Measurements from ENCODE around the gene ERRFI1. TPM values are rescaled to one million over a fixed set of nuclear protein-coding genes. Genes with fewer than 3 reads are reported as not detected.
"Not testable (repeated sequence)": the region's sequence is repeated elsewhere in the genome, so short reads cannot be mapped to it uniquely, and the experiment has no call there.

Gene ERRFI1, protein sequence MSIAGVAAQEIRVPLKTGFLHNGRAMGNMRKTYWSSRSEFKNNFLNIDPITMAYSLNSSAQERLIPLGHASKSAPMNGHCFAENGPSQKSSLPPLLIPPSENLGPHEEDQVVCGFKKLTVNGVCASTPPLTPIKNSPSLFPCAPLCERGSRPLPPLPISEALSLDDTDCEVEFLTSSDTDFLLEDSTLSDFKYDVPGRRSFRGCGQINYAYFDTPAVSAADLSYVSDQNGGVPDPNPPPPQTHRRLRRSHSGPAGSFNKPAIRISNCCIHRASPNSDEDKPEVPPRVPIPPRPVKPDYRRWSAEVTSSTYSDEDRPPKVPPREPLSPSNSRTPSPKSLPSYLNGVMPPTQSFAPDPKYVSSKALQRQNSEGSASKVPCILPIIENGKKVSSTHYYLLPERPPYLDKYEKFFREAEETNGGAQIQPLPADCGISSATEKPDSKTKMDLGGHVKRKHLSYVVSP
- total RNA-seq = 62.3 TPM

DNA sequence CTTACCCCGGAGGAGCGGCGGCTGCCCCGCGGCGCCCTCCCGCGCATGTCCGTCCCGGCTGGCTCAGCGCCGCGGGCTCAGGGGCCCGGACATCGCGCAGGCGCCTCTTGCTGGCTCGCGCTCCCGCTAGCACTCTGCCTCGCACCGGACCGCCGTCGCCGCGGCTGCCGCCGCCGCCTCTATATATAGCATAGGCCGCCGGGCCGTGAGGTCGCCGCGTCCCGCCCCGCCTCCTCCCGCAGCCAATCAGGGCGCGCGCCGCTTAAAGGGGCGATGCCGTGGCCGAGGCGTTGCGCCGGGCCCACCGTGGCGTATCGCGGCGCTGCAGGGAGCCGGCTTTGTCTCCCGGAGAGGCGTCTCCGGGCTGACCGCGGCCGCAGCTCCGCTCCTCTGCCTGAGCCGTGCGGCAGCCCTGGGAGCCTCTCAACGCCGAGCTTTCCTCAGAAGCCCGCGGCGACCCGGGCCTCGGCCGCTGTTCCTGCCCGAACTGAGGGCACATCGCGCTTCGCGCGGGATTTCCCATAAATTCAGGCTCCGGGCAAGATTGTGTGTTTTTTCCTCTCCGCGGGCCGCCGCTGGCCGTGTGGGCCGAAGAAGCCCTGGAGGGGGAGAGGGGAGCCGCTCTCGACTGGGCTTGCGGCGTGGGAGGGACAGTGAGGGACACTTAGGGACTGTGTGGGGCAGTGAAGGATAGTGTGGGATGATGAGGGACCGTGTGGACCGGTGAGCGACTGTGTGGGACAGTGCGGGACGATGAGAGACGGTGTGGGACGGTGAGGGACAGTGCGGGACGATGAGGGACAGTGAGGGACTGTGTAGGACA, at the start of gene ERRFI1:
Gene ERRFI1, minus strand, starts transcription at position 157 of the 823 bp plus-strand sequence. CDS start 10,690 bp downstream, outside the sequence.
- peak; percentile 96 for DNase-seq (ENCODE audit: low spot score)

- DNase-seq (ENCODE audit: low spot score) = no peak
These were observed 49.5 kb upstream of the ERRFI1 start for GRCh38 chr1:8075511-8076051.

- DNase-seq (ENCODE audit: low spot score) = no peak
These were observed 47.2 kb upstream of the ERRFI1 start for GRCh38 chr1:8073112-8073855.

DNA sequence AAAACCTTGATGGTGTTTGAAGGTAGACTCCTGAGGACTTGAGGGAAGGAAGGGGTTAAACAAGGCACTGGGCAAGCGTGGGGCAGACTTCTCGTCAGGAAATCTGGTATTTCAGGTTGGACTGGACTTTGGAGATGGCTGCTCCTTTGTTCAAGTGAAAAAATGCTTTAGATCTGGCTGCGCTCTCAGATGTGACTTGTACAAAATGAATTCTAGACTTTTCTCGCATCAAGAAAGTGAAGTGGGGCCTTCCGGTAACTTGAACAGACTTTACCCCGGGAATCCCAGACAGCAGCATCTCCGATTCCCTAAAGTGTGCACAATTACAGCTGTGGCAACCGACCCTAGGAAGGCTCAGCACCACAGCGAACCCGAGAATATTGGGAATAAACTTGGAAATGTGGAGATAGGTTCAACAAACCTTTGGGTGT, 44.3 kb upstream of the ERRFI1 start:
- DNase-seq (ENCODE audit: low spot score) = peak; percentile 67

DNA sequence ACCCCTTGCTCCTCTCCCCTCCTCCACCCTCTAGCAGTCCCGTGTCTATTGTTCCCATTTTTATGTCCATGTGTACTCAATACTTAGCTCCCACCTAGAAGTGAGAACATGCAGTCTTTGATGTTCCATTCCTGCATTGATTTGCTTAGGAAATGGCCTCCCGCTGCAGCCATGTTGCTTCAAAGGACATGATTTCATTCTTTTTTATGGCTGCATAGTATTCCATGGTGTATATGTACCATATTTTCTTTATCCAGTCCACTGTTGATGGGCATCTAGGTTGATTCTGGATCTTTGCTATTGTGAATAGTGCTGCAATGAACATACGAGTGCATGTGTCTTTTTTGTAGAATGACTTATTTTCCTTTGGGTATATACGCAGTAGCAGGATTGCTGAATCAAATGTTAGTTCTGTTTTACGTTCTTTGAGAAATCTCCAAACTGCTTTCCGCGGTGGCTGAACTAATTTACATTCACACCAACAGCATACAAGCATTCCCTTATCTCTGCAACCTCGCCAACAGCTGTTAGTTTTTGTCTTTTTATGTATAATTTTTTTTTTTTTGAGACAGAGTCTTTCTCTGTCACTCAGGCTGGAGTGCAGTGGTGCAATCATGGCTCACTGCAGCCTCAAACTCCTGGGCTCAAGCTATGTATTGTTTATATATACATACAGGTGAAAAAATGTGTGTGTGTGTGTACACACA, 43.7 kb upstream of the ERRFI1 start:
- DNase-seq (ENCODE audit: low spot score) = not testable (repeated sequence)

DNA sequence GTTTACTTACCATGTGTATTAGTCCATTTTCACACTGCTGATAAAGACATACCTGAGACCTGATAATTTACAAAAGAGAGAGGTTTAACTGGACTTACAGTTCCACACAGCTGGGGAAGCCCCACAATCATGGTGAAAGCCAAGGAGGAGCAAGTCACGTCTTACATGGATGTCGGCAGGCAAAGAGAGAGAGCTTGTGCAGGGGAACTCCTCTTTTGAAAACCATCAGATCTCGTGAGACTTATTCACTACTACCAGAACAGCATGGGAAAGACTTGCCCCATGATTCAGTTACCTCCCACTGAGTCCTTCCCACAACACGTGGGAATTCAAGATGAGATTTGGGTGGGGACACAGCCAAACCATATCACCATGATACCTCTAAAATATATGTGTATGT, 39.3 kb upstream of the ERRFI1 start:
- no peak for DNase-seq (ENCODE audit: low spot score)

- DNase-seq (ENCODE audit: low spot score) = no peak
These were observed 37.4 kb upstream of the ERRFI1 start for GRCh38 chr1:8063298-8064036.

- DNase-seq (ENCODE audit: low spot score) = no peak
These were observed 36.8 kb upstream of the ERRFI1 start for GRCh38 chr1:8062861-8063260.

- no peak for DNase-seq (ENCODE audit: low spot score)
These were observed 35.7 kb upstream of the ERRFI1 start for GRCh38 chr1:8061673-8062386.

DNA sequence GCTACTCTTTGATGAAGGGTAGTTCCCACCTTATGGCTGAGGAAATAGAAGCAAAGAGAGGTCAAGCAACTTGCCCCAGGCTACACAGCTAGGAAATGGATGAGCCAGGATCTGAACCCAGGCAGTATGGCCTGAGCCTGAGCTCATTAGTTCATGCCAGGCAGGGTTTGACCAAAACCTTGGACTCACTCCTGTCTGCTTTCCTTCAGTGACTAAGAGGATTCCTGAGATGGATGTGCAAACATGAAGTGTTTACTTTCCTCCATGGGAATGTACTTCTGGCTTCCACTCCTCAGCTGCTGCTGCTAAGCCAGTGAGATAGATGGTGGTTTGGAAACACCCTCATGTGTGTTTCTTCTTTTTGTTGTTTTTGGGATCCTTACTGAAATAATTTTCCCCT, 35.1 kb upstream of the ERRFI1 start:
- no peak for DNase-seq (ENCODE audit: low spot score)

GRCh38 chr1:8059161-8059622, 33.1 kb upstream of the ERRFI1 start:
- DNase-seq (ENCODE audit: low spot score) = no peak

GRCh38 chr1:8057779-8058178, 31.7 kb upstream of the ERRFI1 start:
- DNase-seq (ENCODE audit: low spot score) = not testable (repeated sequence)

DNA sequence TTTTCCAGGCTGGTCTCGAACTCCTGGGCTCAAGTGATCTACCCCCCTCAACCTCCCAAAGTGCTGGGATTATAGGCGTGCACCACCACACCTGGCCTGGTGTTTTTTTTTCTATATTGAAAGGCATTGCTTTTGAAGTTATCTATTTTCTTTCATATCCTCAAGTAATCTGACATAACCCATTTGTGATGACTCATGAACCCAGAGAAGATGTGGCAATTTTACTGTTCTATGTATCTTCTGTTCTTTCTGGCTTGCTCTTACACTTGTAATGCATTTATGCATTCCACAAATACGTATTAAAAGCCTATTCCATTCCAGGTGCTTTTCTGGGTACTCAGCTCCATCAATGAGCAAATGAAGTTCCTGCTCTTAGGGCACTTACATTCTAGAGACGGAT, 29.9 kb upstream of the ERRFI1 start:
- DNase-seq (ENCODE audit: low spot score) = no peak

- no peak for DNase-seq (ENCODE audit: low spot score)
These were observed 27.9 kb upstream of the ERRFI1 start for GRCh38 chr1:8053878-8054567.

- no peak for DNase-seq (ENCODE audit: low spot score)
These were observed 25.5 kb upstream of the ERRFI1 start for GRCh38 chr1:8051650-8052049.

DNA sequence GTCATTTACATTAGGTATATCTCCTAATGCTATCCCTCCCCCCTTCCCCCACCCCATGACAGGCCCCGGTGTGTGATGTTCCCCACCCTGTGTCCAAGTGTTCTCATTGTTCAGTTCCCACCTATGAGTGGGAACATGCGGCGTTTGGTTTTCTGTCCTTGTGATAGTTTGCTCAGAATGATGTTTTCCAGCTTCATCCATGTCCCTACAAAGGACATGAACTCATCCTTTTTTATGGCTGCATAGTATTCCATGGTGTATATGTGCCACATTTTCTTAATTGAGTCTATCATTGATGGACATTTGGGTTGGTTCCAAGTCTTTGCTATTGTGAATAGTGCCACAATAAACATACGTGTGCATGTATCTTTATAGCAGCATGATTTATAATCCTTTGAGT, 23.1 kb upstream of the ERRFI1 start:
- DNase-seq (ENCODE audit: low spot score) = not testable (repeated sequence)

- no peak for DNase-seq (ENCODE audit: low spot score)
These were observed 21.8 kb upstream of the ERRFI1 start for GRCh38 chr1:8047686-8048445.

GRCh38 chr1:8047112-8047511, 21.0 kb upstream of the ERRFI1 start:
- DNase-seq (ENCODE audit: low spot score) = no peak
